ENCODE measurements around the gene SLC25A25. TPM values are rescaled to one million over a fixed set of nuclear protein-coding genes. Genes with fewer than 3 reads are reported as not detected.

The SLC25A25 gene
- total and polyA plus RNA-seq, 9 of the 15 experiments (the other 6 are each of a cell fraction or from before 2014, with no cell fraction given) = 0.07 to 35.9 (median 23.2) TPM

DNA sequence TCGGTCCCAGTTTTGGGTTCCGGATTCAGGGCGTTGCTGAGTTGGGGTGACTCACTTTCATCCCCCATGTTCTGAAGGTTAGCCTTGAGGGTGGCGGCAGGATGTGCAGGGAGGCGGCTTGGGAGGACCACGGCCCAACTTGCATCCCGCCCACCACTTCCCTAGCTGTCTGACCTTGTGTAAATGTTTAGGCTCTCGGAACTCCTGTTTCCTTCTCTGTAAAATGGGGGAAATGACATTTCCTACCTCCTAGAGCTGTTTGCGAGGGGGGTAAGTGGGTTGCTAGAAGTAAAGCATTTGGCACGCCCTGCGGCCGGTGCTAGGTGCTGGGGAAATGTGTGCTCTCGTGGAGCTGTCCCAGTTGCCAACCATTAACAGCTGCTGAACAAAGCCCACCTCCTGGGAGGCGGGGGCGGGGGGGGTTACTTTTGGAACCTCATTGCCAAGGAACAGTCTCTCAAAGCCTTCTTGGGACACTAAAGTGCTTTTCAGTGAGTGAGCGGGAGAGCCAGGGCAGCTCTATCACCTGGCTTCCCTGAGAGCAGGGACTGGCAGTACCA is 32.0 kb downstream of the SLC25A25 start (continued):
- TF ChIP-seq CEBPZ (IDR thresholded peaks at IDR 0.05; ENCODE audit: borderline replicate concordance, low read depth, low read length) (no peak), ZNF197 (CRISPR knock-in tag; IDR thresholded peaks at IDR 0.05; ENCODE audit: low read depth) (no peak), TAF9B (IDR thresholded peaks at IDR 0.05; ENCODE audit: partially characterized antibody) (no peak), SOX6 (IDR thresholded peaks at IDR 0.05) (no peak), CBX2 (IDR thresholded peaks at IDR 0.05; ENCODE audit: insufficient read depth, low read length, poor library complexity, severe bottlenecking) (no peak), TFAP4 (CRISPR knock-in tag; IDR thresholded peaks at IDR 0.05; ENCODE audit: borderline replicate concordance) (no peak; the same call in 1 of the 2 replicates), GABPB2 (CRISPR knock-in tag; conservative IDR thresholded peaks at IDR 0.05) (no peak), JUND (IDR thresholded peaks at IDR 0.05; ENCODE audit: borderline replicate concordance, low read depth, low read length) (peak; percentile 43; the same call in 1 of the 2 replicates), JUND (tag; IDR thresholded peaks at IDR 0.05; ENCODE audit: borderline replicate concordance, low read depth, low read length) (no peak), CTCFL (IDR thresholded peaks at IDR 0.05; ENCODE audit: borderline replicate concordance, insufficient read depth, low read depth, low read length, poor library complexity, severe bottlenecking) (no peak), HDAC2 (IDR thresholded peaks at IDR 0.05) (0 out of 2 replicates have a peak, but pooled peaks have one; percentile 1), ZNF511 (CRISPR knock-in tag; IDR thresholded peaks at IDR 0.05) (no peak)
